Astrocyte (in vitro differentiated cells and primary cell): ENCODE data around the gene RMI2. TPM values are rescaled to one million over a fixed set of nuclear protein-coding genes. Genes with fewer than 3 reads are reported as not detected.

Experiments used
- DNase-seq: peaks from one replicate; pipeline ENCODE4 v3.0.0-alpha.2; 2010; ENCODE audit warnings: low read depth
- FAIRE-seq: peaks from 2 replicates; lab custom pipeline; 2011; peaks lifted over from hg19 to GRCh38; lab: Jason Lieb, UNC
- H2AFZ ChIP-seq: 2 replicates; pipeline ENCODE4 v1.6.0; 2012; ENCODE audit warnings: low read depth, low read length, inconsistent platforms
- H3K27ac ChIP-seq: 2 replicates; pipeline ENCODE4 v1.5.1; 2011; ENCODE audit warnings: low read depth, low read length, inconsistent platforms
- H3K27me3 ChIP-seq: 2 replicates; pipeline ENCODE4 v1.6.0; 2011; ENCODE audit warnings: low read length, inconsistent platforms; ENCODE audit not compliant: insufficient read depth
- H3K36me3 ChIP-seq: 2 replicates; pipeline ENCODE4 v1.5.1; 2011; ENCODE audit warnings: low read length, inconsistent platforms; ENCODE audit not compliant: insufficient read depth
- H3K4me1 ChIP-seq: 2 replicates; pipeline ENCODE4 v1.5.1; 2011; ENCODE audit warnings: low read length, inconsistent platforms; ENCODE audit not compliant: insufficient read depth
- H3K4me2 ChIP-seq: 2 replicates; pipeline ENCODE4 v1.6.0; 2012; ENCODE audit warnings: low read length, inconsistent platforms
- H3K4me3 ChIP-seq: 2 replicates; pipeline ENCODE4 v1.5.1; 2011; ENCODE audit warnings: low read depth, mild to moderate bottlenecking, low read length, inconsistent platforms; ENCODE audit not compliant: insufficient read depth
- H3K79me2 ChIP-seq: 2 replicates; pipeline ENCODE4 v1.6.0; 2012; ENCODE audit warnings: mild to moderate bottlenecking, low read length, inconsistent platforms; ENCODE audit not compliant: insufficient read depth
- H3K9ac ChIP-seq: 2 replicates; pipeline ENCODE4 v1.6.0; 2012; ENCODE audit warnings: mild to moderate bottlenecking, low read length, inconsistent platforms
- H3K9me3 ChIP-seq: 2 replicates; pipeline ENCODE4 v1.5.1; 2012; ENCODE audit warnings: low read depth, mild to moderate bottlenecking, low read length, inconsistent platforms; ENCODE audit not compliant: insufficient read depth
- H4K20me1 ChIP-seq: 2 replicates; pipeline ENCODE4 v1.6.0; 2012; ENCODE audit warnings: low read length, inconsistent platforms; ENCODE audit not compliant: insufficient read depth
- H3K27ac Mint-ChIP-seq: one replicate; pipeline ENCODE4 v1.8.0; 2021; ENCODE audit warnings: mild to moderate bottlenecking, mixed read lengths; ENCODE audit not compliant: unreplicated experiment
- H3K27me3 Mint-ChIP-seq: one replicate; pipeline ENCODE4 v1.8.0; 2021; ENCODE audit warnings: low read depth, mixed read lengths; ENCODE audit not compliant: unreplicated experiment
- H3K36me3 Mint-ChIP-seq: one replicate; pipeline ENCODE4 v1.8.0; 2021; ENCODE audit warnings: low read depth, mixed read lengths; ENCODE audit not compliant: unreplicated experiment
- H3K4me1 Mint-ChIP-seq: one replicate; pipeline ENCODE4 v1.8.0; 2021; ENCODE audit warnings: low read depth, mixed read lengths; ENCODE audit not compliant: unreplicated experiment
- H3K4me3 Mint-ChIP-seq: one replicate; pipeline ENCODE4 v1.8.0; 2021; ENCODE audit warnings: mild to moderate bottlenecking, moderate library complexity, mixed read lengths; ENCODE audit not compliant: unreplicated experiment
- H3K9me3 Mint-ChIP-seq: one replicate; pipeline ENCODE4 v1.8.0; 2021; ENCODE audit warnings: mild to moderate bottlenecking, mixed read lengths; ENCODE audit not compliant: unreplicated experiment
- CTCF ChIP-seq: IDR thresholded peaks from 2 replicates; pipeline ENCODE4 v1.5.1; 2011; ENCODE audit warnings: low read depth, mild to moderate bottlenecking, inconsistent platforms, low read length, moderate library complexity; ENCODE audit not compliant: insufficient read depth
- EZH2 ChIP-seq: IDR thresholded peaks from 2 replicates; pipeline ENCODE4 v1.6.1; 2012; ENCODE audit warnings: mild to moderate bottlenecking, low read length, inconsistent platforms; ENCODE audit not compliant: insufficient read depth
- total RNA-seq: library from RNA; stranded (reverse); gene quantifications from 2 replicates; pipeline ENCODE4 v1.2.1, GENCODE V29; 2021

Gene RMI2
- total RNA-seq, 1 donor from 2014 or later = 7.8 TPM

GRCh38 chr16:11395008-11395948, 50.0 kb downstream of the RMI2 start:
- no peaks in the 10 kb centered on the region for H3K4me1 ChIP-seq
- Mint-ChIP-seq H3K27ac (no peak overlapping the region), H3K9me3 (no peaks in the 10 kb centered on the region), H3K4me1 (no peaks in the 10 kb centered on the region), H3K36me3 (no peaks in the 10 kb centered on the region), H3K27me3 (peaks cover 9% of the 10 kb centered on the region), H3K4me3 (no peak overlapping the region)
- FAIRE-seq (no peak), DNase-seq (no peak)
- no peak overlapping the region for H3K9ac ChIP-seq
- no peak overlapping the region for H3K4me3 ChIP-seq
- TF ChIP-seq CTCF (no peak), EZH2 (no peak)
- no peaks in the 10 kb centered on the region for H3K36me3 ChIP-seq
- H2AFZ ChIP-seq = no peak overlapping the region
- no peak overlapping the region for H3K27ac ChIP-seq
- no peaks in the 10 kb centered on the region for H3K27me3 ChIP-seq
- H4K20me1 ChIP-seq = no peaks in the 10 kb centered on the region
- no peak overlapping the region for H3K4me2 ChIP-seq
- H3K9me3 ChIP-seq = no peaks in the 10 kb centered on the region
- H3K79me2 ChIP-seq = no peaks in the 10 kb centered on the region

GRCh38 chr16:11395949-11396240, 50.6 kb downstream of the RMI2 start:
- Histone ChIP-seq H2AFZ (no peak overlapping the region), H3K27me3 (no peaks in the 10 kb centered on the region), H3K9ac (no peak overlapping the region), H3K79me2 (no peaks in the 10 kb centered on the region), H3K9me3 (no peaks in the 10 kb centered on the region), H4K20me1 (no peaks in the 10 kb centered on the region), H3K4me3 (no peak overlapping the region), H3K36me3 (no peaks in the 10 kb centered on the region), H3K4me2 (no peak overlapping the region), H3K4me1 (no peaks in the 10 kb centered on the region), H3K27ac (no peak overlapping the region)
- FAIRE-seq = no peak
- Mint-ChIP-seq H3K36me3 (no peaks in the 10 kb centered on the region), H3K9me3 (no peaks in the 10 kb centered on the region), H3K4me3 (no peak overlapping the region), H3K27me3 (peaks cover 15% of the 10 kb centered on the region), H3K27ac (no peak overlapping the region), H3K4me1 (no peaks in the 10 kb centered on the region)
- DNase-seq = no peak
- no peak for TF ChIP-seq EZH2
- no peak for TF ChIP-seq CTCF
